ENCODE results near the gene RHOXF2.

Gene RHOXF2

DNA sequence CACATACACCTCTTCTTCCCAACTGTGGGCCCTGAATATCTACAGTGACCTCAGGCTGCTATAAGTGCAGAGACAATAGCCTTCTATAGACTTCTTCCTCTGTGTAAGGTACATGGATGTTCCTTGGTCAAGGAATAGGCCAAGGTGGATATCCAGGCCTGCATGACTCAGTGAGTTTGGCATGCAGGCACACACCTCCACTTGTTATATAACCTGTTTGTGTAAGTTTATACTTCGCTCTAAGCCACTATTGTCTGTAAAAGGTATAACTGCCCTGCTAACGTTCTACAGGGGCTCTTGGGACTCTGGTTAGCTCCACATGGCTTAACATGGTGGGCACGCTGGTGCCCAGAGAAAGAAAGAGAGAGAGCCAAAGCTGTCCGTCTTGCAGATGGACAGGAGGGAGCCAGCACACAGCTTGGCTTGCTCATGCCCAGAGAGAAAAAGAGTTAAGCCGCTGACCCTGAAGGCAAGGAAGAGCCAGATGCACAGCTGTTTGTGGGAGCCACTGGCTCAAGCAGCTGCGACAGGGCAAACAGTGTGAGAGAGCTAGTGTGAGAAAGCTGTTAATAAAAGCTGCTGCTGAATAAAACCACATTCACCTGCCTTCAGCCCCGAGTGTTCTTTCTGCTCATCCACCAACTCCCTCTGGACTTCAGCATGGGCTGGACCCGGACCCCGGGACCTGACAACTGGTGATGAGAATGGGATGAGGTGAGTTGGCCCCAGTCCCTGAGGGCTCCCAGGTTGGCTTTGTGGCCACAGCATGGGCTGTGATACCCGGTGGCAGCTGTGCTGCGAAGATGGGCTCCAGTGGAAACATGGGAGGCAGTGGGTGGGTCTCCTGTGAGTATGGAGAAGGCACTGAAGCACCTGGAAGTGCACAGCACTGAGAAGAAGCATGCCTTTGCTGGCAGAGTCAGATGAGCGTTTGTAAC, 47.7 kb downstream of the RHOXF2 start:
- no peak for DNase-seq

DNA sequence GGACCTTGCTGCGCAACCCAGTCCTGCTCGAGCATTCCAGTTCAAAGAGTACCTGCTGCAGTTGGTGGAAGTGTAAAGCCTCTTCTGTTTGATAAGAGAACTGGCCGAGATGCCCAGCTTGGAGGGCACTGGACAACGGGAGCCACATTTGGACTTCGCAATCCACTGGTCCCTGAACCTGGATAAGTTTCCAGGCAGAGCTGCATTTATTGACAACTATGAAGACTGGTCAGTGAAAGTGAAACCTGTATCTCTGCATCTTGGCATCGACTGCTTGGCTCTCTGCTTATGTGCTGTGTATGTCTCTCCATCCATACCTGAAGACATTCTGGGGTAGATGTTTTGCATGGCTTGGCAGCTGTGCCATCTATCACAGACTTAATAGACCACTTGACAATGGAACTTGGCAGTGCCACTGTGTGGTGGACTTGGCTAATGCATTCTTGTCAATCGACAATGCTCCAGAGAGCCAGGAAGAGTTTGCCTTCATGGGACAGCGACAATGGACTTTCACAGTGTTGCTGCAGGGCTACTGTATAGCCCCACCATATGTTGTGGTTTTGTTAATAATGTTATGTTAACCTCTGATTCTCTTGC, 48.7 kb downstream of the RHOXF2 start:
- no peak for DNase-seq

DNA sequence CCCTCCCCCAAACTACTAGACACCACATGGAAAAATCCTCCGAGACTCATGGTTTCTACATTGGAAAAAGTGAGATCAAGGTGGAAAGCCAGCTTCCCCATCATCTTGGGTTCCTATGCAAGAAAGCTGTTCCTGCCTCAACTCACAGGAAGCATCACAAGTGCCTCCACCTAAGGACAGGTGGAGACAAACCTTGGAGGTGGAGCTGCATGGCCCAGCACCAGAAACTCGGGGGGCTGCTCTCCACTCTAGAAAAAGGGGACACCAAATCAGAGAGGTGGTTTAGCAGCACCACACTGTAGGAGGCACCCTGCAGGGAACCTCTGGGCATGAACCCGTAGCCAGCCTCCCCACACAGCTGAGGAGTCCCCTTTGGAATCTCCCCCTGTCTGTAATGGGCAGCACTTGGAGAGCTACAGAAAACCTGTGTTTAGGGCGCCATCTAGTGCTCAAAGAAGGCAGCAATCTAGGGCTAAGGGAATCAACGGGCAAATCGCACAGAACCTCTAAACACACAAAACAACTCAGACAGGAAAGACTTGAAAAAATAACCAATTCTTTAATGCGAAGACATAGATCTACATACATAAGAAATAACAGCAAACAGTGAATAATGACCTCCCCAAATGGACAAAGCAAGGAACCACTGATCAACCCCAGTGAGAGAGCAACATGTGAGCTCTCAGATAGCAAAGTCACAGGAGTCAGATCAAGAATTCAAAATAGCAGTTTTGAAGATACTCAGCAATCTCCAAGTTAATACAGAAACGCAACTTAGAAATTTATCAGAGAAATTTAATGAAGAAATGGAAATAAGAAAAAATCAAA, 55.2 kb downstream of the RHOXF2 start:
- DNase-seq: peak; percentile 35

All from activated T-cell treated with anti-CD3 and anti-CD28 coated beads, Interleukin-2, amount 50 U/mL, for 1 hour (primary cell).